ENCODE measurements around the gene LSS. TPM values are rescaled to one million over a fixed set of nuclear protein-coding genes. Genes with fewer than 3 reads are reported as not detected.

LSS gene
- total RNA-seq, 1 experiment from 2014 or later, result 45.5 TPM

DNA sequence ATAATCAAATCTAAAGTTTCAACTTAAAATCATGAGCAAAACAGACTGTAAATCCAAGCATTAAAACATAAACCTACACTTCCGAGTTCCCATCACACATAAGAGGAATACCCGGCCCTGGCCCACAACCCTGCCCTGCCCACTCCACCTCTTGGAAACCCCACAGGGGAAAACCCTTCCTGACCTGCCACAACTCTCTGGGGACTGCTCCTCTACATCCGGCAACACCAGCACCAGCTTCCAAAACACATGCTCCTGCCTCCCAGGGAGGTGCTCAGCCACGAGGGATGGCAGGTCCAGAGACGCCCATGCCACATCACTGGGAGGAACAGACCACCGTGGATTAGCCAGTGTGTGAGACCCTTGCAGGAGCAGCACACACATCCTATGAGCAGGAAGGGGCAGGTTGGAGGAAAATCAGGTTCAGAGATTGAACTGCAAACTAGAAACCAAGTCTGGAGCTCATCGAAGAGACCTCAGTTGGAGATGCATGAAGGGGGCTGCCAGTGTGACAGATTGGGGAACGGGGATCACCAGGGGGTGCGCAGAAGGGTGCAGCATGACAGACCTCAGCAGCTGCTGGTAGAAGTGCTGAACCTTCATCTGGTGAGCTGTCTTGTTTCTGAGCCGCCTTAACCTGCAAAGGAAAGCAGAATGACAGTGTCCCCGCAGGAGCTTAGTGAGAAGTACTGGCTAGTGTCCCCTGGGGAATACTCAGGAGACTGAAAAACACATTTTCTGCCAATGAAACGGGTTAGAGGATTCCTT, 25.8 kb upstream of the LSS start:
- Mint-ChIP-seq H3K4me1 (ENCODE audit: insufficient read depth, unreplicated experiment) (peaks cover 11% of the 10 kb centered on the region), H3K27me3 (ENCODE audit: insufficient read depth, unreplicated experiment) (no peaks in the 10 kb centered on the region), H3K36me3 (ENCODE audit: insufficient read depth, unreplicated experiment) (peaks cover 100% of the 10 kb centered on the region), H3K27ac (ENCODE audit: low read depth, unreplicated experiment) (peak overlapping the region; percentile 59), H3K4me3 (ENCODE audit: unreplicated experiment) (no peak overlapping the region), H3K9me3 (ENCODE audit: unreplicated experiment) (no peaks in the 10 kb centered on the region)
- no peak for DNase-seq (ENCODE audit: unreplicated experiment)
- no peak for TF ChIP-seq CTCF (IDR thresholded peaks at IDR 0.05; ENCODE audit: unreplicated experiment)
- BruUV-seq (replicated peaks), result no TSS peak
- POLR2A ChIA-PET, result interaction anchor here (0.5 to 1.0 kb wide), 3 partner anchors 21 to 30 kb away, joined by 3 read pairs; no protein-coding TSS in a partner anchor
- CTCF ChIA-PET, result interaction anchor here (1.0 kb wide), 1 partner anchor 153 kb away, joined by 3 read pairs; no protein-coding TSS in a partner anchor
- intact Hi-C loops (cut with micrococcal nuclease), result no loop called here

DNA sequence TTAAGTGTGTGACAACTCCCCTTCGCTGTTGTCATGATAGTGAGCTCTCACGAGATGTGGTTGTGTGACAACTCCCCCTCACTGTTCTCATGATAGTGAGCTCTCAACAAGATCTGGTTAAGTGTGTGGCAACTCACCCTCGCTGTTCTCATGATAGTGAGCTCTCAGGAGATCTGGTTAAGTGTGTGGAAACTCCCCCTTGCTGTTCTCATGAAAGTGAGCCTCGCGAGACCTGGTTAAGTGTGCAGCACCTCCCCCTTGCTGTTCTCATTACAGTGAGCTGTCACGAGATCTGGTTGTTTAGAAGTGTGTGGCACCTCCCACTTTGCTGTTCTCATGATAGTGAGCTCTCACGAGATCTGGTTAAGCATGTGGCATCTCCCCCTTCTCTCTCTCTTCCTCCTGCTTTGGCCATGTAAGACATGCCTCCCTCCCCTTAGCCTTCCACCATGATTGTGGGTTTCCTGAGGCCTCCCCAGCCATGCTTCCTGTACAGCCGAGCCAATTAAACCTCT, 25.1 kb upstream of the LSS start:
- no peak for TF ChIP-seq CTCF (IDR thresholded peaks at IDR 0.05; ENCODE audit: unreplicated experiment)
- peaks cover 11% of the 10 kb centered on the region for H3K4me1 Mint-ChIP-seq (ENCODE audit: insufficient read depth, unreplicated experiment)
- POLR2A ChIA-PET, result interaction anchor here (1.2 to 2.3 kb wide), 2 partner anchors 22 to 26 kb away, joined by 3 to 7 read pairs; partner anchors contain the start of gene LSS
- DNase-seq (ENCODE audit: unreplicated experiment), result no peak
- no peak overlapping the region for H3K4me3 Mint-ChIP-seq (ENCODE audit: unreplicated experiment)
- no TSS peak for BruUV-seq (replicated peaks)
- intact Hi-C loops (cut with micrococcal nuclease), result no loop called here
- H3K27ac Mint-ChIP-seq (ENCODE audit: low read depth, unreplicated experiment), result no peak overlapping the region
- CTCF ChIA-PET, result no interaction called here
- no peaks in the 10 kb centered on the region for H3K27me3 Mint-ChIP-seq (ENCODE audit: insufficient read depth, unreplicated experiment)
- peaks cover 100% of the 10 kb centered on the region for H3K36me3 Mint-ChIP-seq (ENCODE audit: insufficient read depth, unreplicated experiment)
- H3K9me3 Mint-ChIP-seq (ENCODE audit: unreplicated experiment), result no peaks in the 10 kb centered on the region

GRCh38 chr21:46252840-46253239, 24.3 kb upstream of the LSS start:
- Mint-ChIP-seq H3K27ac (ENCODE audit: low read depth, unreplicated experiment) (no peak overlapping the region), H3K36me3 (ENCODE audit: insufficient read depth, unreplicated experiment) (peaks cover 100% of the 10 kb centered on the region), H3K4me3 (ENCODE audit: unreplicated experiment) (no peak overlapping the region), H3K27me3 (ENCODE audit: insufficient read depth, unreplicated experiment) (no peaks in the 10 kb centered on the region), H3K9me3 (ENCODE audit: unreplicated experiment) (no peaks in the 10 kb centered on the region), H3K4me1 (ENCODE audit: insufficient read depth, unreplicated experiment) (peaks cover 11% of the 10 kb centered on the region)
- TF ChIP-seq CTCF (IDR thresholded peaks at IDR 0.05; ENCODE audit: unreplicated experiment), result no peak
- BruUV-seq (replicated peaks), result no TSS peak
- ChIA-PET CTCF (interaction anchor here (0.5 to 1.2 kb wide), 3 partner anchors 19 to 29 kb away, joined by 3 to 4 read pairs (median 4); no protein-coding TSS in a partner anchor), POLR2A (interaction anchor here (0.8 to 2.3 kb wide), 4 partner anchors 12 to 25 kb away, joined by 3 to 7 read pairs (median 4); partner anchors contain the start of gene LSS)
- DNase-seq (ENCODE audit: unreplicated experiment), result no peak
- intact Hi-C loops (cut with micrococcal nuclease), result loop anchor here (1.0 kb wide), 1 partner anchor 28 kb away; no protein-coding TSS in a partner anchor

DNA sequence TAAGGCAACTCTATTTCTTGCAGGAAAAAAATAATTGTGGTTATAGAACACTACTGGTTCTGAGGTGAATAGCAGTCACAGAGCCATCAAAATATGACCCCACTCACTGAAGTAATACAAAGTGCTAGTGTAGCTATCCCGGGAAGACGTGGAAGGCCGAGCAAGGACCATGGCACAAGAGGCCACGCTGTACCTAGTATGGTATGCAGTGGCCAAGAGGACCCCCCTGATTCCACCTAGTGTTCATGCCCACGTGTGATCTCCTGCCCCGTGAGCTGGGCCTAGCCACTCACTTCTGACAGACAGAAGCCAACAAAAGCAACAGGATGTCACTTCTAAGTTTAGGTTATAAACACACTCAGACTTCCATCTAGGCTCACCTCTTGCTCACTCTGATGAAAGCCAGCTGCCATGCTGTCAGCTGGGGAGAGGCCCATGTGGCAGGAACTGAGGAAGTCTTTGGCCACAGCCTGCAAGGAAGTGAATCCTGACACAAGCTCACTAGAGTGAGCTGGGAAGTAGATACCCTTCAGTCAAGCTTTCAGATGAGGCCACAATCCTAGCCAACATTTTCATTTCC, 21.7 kb upstream of the LSS start:
- peaks cover 100% of the 10 kb centered on the region for H3K36me3 Mint-ChIP-seq (ENCODE audit: insufficient read depth, unreplicated experiment)
- POLR2A ChIA-PET, result interaction anchor here (0.5 to 2.3 kb wide), 3 partner anchors 10 to 301 kb away, joined by 3 to 9 read pairs (median 4); no protein-coding TSS in a partner anchor
- no peak for TF ChIP-seq CTCF (IDR thresholded peaks at IDR 0.05; ENCODE audit: unreplicated experiment)
- no peak overlapping the region for H3K4me3 Mint-ChIP-seq (ENCODE audit: unreplicated experiment)
- intact Hi-C loops (cut with micrococcal nuclease), result no loop called here
- TSS peak; percentile 15 for BruUV-seq (replicated peaks)
- no peak for DNase-seq (ENCODE audit: unreplicated experiment)
- no peaks in the 10 kb centered on the region for H3K27me3 Mint-ChIP-seq (ENCODE audit: insufficient read depth, unreplicated experiment)
- peaks cover 11% of the 10 kb centered on the region for H3K4me1 Mint-ChIP-seq (ENCODE audit: insufficient read depth, unreplicated experiment)
- CTCF ChIA-PET, result interaction anchor here (0.6 to 1.3 kb wide), 3 partner anchors 14 to 21 kb away, joined by 3 read pairs; no protein-coding TSS in a partner anchor
- no peaks in the 10 kb centered on the region for H3K9me3 Mint-ChIP-seq (ENCODE audit: unreplicated experiment)
- H3K27ac Mint-ChIP-seq (ENCODE audit: low read depth, unreplicated experiment), result peak overlapping the region; percentile 5
